Lower leg skin (tissue), 4 donors: ENCODE results near the gene DLX4. TPM values are rescaled to one million over a fixed set of nuclear protein-coding genes. Genes with fewer than 3 reads are reported as not detected.

Source experiments
- DNase-seq, 2 donors: peaks; one replicate each; pipeline ENCODE4 v3.0.0-alpha.2; 2019; ENCODE audit warnings: low spot score in 2 of 2
- H3K4me3 ChIP-seq: fragments of 200-600 bp; sonication (generic); 2 replicates; pipeline ENCODE4 v1.5.1; 2017; ENCODE audit warnings: mild to moderate bottlenecking, low read depth; ENCODE audit not compliant: poor library complexity, severe bottlenecking
- CTCF ChIP-seq, 3 donors: fragments of 450-650 bp; IDR thresholded peaks; one replicate each; pipeline ENCODE4 v1.5.1; 2016; ENCODE audit warnings: antibody characterized with exemption in 3 of 3, mild to moderate bottlenecking in 3 of 3, moderate library complexity in 2 of 3
- POLR2A ChIP-seq, 2 donors: fragments of 450-650 bp; IDR thresholded peaks; one replicate each; pipeline ENCODE4 v1.6.1; 2016 to 2017; ENCODE audit warnings: antibody characterized with exemption in 2 of 2, mild to moderate bottlenecking in 1 of 2, moderate library complexity in 1 of 2
- WGBS, 2 donors: methylation state at CpG; one replicate each; pipeline ENCODE4 v1.1.5; 2018; 5-methylcytosine and 5-hydroxymethylcytosine counted together
- intact Hi-C: fragments of 100-400 bp; cut with DNase I; formaldehyde crosslinking; loops from one replicate; pipeline ENCODE4 v1.15.0; 2023; ENCODE audit warnings: low total_unique reads
- total RNA-seq, 4 donors: library from RNA; depleted of rRNA; stranded (reverse); fragments of >200 nt; gene quantifications; one replicate each; pipeline ENCODE4 v1.1.0, GENCODE V29; 2016

Gene DLX4
- total RNA-seq, 4 donors from 2014 or later = 1.9 to 3.3 (median 2.5) TPM

- intact Hi-C loops = loop anchor here (5.0 kb wide), 1 partner anchor 43 kb away; no protein-coding TSS in a partner anchor
Observed at GRCh38 chr17:49949634-49950033, 19.4 kb upstream of the DLX4 start.

DNA sequence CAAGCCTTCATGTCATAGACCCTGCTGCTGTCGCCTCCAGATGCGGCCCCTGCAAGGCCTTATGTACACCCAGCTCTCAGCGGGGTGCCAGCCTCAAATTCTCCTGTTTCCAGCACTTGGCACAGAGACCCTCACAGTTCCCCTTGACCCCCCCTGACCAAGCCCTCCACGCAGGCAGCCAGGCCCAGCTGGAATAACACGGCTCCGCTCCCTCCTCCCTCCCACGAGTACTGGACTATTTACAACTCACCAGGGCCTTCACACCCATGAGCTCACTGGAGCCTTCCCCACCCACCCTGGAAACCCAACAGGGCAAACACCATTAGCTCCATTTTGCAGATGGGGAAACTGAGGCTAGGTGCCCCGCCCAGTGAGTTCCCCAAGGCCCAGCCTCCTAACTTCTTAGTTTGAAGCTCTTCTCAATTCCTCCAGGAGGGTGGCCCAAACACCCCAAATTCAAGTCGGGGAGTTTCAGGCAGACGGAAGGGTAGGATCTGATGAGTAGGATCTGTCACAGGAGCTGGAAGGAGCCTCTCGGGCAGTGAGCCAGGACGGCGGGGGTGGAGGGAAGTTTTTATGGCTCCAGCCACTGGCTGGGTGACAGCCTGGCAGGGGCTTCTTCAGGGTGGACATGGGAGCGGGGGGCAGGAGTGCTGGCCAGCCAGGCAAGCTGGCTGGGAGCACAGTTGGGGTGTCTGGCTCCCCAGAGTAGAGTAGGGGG, 17.5 kb upstream of the DLX4 start:
- WGBS, 2 donors = 42 to 58% methylated on average over 14 of the region's 14 CpGs
- DNase-seq = no peak
- intact Hi-C loops = loop anchor here (5.0 kb wide), 1 partner anchor 41 kb away; no protein-coding TSS in a partner anchor
- TF ChIP-seq CTCF (IDR thresholded peaks at IDR 0.05) = no peak
- TF ChIP-seq POLR2A (IDR thresholded peaks at IDR 0.05) = no peak
- no peak overlapping the region for H3K4me3 ChIP-seq

More at GRCh38 chr17:49949634-49950033, 19.4 kb upstream of the DLX4 start:
- no peak overlapping the region for H3K4me3 ChIP-seq
- TF ChIP-seq CTCF (IDR thresholded peaks at IDR 0.05) (no peak), POLR2A (IDR thresholded peaks at IDR 0.05) (no peak)
- WGBS, 2 donors = 78 to 84% methylated on average over 2 of the region's 2 CpGs
- no peak for DNase-seq

GRCh38 chr17:49952209-49952911, 16.6 kb upstream of the DLX4 start:
- peak; percentile 83 to 95 for DNase-seq
- TF ChIP-seq POLR2A (IDR thresholded peaks at IDR 0.05) (no peak), CTCF (IDR thresholded peaks at IDR 0.05) (no peak)
- no peak overlapping the region for H3K4me3 ChIP-seq
- WGBS, 2 donors = 42 to 47% methylated on average over 7 of the region's 7 CpGs
- intact Hi-C loops = loop anchor here (5.0 kb wide), 1 partner anchor 40 kb away; no protein-coding TSS in a partner anchor

DNA sequence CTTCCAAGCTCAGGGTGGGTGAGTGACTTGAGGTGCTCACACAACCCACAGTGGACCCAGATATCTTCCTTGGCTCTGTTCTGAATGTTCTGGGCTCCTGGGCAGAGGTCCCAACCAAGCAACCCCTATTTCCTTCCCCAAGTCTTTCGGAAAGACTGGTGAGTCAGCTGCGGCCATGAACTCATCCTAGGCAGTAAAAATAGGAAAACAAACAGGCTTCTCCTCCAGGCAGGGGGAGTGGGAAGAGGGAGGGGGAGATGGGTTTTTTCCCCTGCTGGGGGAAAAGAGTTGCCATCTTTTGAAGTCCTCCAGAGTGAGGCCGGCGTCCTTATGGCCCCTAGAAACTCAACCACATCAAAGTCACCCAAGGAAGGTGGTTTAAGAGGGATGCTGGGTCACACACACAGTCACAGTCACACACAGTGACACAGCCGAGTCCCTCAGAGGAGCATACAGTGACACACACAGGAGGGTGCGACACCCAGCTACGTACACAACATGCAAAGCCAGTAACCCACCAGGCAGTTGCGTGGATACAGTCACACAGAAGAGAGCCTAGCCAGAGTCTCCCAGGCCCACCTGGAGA, 16.0 kb upstream of the DLX4 start:
- no peak overlapping the region for H3K4me3 ChIP-seq
- intact Hi-C loops = loop anchor here (5.0 kb wide), 1 partner anchor 39 kb away; no protein-coding TSS in a partner anchor
- WGBS, 2 donors = 66 to 73% methylated on average over 8 of the region's 8 CpGs
- DNase-seq = no peak
- TF ChIP-seq POLR2A (IDR thresholded peaks at IDR 0.05) = no peak
- TF ChIP-seq CTCF (IDR thresholded peaks at IDR 0.05) = no peak

GRCh38 chr17:49955157-49955556, 13.8 kb upstream of the DLX4 start:
- WGBS, 2 donors = 43 to 73% methylated on average over 1 of the region's 1 CpG
- TF ChIP-seq POLR2A (IDR thresholded peaks at IDR 0.05) = no peak
- no peak for TF ChIP-seq CTCF (IDR thresholded peaks at IDR 0.05)
- intact Hi-C loops = no loop called here

More at GRCh38 chr17:49955157-49955556, 13.8 kb upstream of the DLX4 start:
- H3K4me3 ChIP-seq = no peak overlapping the region
- no peak for DNase-seq
